Measurements from ENCODE around the gene OR4D2.

Gene OR4D2

DNA sequence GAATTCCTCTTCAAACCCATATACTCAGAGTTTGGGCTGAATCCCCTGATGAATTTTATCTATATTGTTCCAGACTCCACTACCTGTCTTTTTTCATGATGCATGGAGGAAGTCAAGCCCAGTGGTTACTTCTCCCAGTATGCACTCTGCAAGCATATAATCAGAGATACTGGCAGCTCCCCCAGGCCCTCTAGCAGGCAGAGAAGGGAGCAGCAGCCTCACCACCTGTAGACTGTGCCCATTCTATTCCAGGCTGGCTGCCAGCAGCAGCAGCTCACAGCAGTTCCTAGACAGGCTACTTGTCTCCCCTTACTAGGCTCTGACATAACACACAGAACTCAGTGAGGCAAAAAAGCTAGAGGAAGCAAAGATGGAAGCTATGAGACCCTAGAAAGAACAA, 48.9 kb downstream of the OR4D2 start:
- H3K4ac ChIP-seq (ENCODE audit: low read depth, low read length) = no peak overlapping the region
- peaks cover 3 to 7% of the 10 kb centered on the region in 2 experiments for H3K36me3 ChIP-seq (ENCODE audit: control insufficient read depth in 1 of 2, insufficient read depth in 2 of 2, low read length in 2 of 2)
- H3K79me2 ChIP-seq (ENCODE audit: control insufficient read depth, insufficient read depth, low read length, poor library complexity) = peaks cover 2% of the 10 kb centered on the region
- no peak overlapping the region for H2BK120ac ChIP-seq (ENCODE audit: insufficient read depth, low read length, poor library complexity)
- H4K91ac ChIP-seq (ENCODE audit: low read depth, low read length) = no peak overlapping the region
- no peaks in the 10 kb centered on the region for H3K27me3 ChIP-seq (ENCODE audit: insufficient read depth, low read length)
- no peak overlapping the region for H2AFZ ChIP-seq (ENCODE audit: insufficient read depth, low read length, poor library complexity)
- H3K23ac ChIP-seq (ENCODE audit: low read length) = no peak overlapping the region
- H3K18ac ChIP-seq (ENCODE audit: low read length) = no peak overlapping the region
- H3K9me3 ChIP-seq (ENCODE audit: insufficient read depth, low read depth, low read length) = no peaks in the 10 kb centered on the region
- no peak overlapping the region for H2BK12ac ChIP-seq (ENCODE audit: low read length)
- no peak overlapping the region for H3K9ac ChIP-seq (ENCODE audit: low read length)
- H2AK5ac ChIP-seq (ENCODE audit: low read length) = no peak overlapping the region
- H4K8ac ChIP-seq (ENCODE audit: low read depth, low read length) = no peak overlapping the region
- no peak overlapping the region for H4K12ac ChIP-seq (ENCODE audit: low read depth, low read length)
- peaks cover 2% of the 10 kb centered on the region for H3K79me1 ChIP-seq (ENCODE audit: low read length)
- H3K4me3 ChIP-seq (ENCODE audit: low read depth, low read length) = no peak overlapping the region
- H3K4me1 ChIP-seq (ENCODE audit: control insufficient read depth in 1 of 2, insufficient read depth in 2 of 2, low read length in 2 of 2) = peaks cover 2 to 3% of the 10 kb centered on the region in 2 experiments
- H3K4me2 ChIP-seq (ENCODE audit: low read length) = no peak overlapping the region
- H3K14ac ChIP-seq (ENCODE audit: low read length) = no peak overlapping the region
- DNase-seq = no peak
- no peak overlapping the region for H3K27ac ChIP-seq (ENCODE audit: low read depth, low read length)
- H2BK5ac ChIP-seq (ENCODE audit: low read depth, low read length, poor library complexity) = no peak overlapping the region

DNA sequence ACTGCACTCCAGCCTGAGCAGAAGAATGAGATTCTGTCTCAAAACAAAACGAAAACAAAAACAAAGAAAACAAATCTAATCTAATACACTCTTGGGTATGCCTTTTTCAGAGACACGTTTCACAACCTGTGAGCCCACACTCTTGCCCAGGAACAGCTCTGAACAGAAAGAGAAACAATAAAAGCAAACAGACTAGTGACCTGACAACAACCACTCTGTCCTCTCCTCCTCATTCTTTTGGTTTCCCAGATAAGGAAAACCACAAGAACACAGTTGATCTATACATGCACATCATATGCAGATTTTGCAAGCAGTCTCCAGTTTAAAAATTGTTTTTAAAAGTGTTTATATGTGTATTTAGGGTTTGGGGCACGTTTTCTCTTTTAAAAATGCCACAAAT, 51.0 kb downstream of the OR4D2 start:
- Histone ChIP-seq H3K27me3 (ENCODE audit: insufficient read depth, low read length) (no peaks in the 10 kb centered on the region), H3K36me3 (ENCODE audit: control insufficient read depth in 1 of 2, insufficient read depth in 2 of 2, low read length in 2 of 2) (peaks cover 1 to 2% of the 10 kb centered on the region in 2 experiments), H3K27ac (ENCODE audit: low read depth, low read length) (no peak overlapping the region), H3K14ac (ENCODE audit: low read length) (no peak overlapping the region), H3K4me1 (ENCODE audit: control insufficient read depth in 1 of 2, insufficient read depth in 2 of 2, low read length in 2 of 2) (peaks cover 2 to 3% of the 10 kb centered on the region in 2 experiments), H4K12ac (ENCODE audit: low read depth, low read length) (no peak overlapping the region), H3K9ac (ENCODE audit: low read length) (no peak overlapping the region), H3K18ac (ENCODE audit: low read length) (no peak overlapping the region), H2AFZ (ENCODE audit: insufficient read depth, low read length, poor library complexity) (no peak overlapping the region), H3K4me2 (ENCODE audit: low read length) (no peak overlapping the region), H3K9me3 (ENCODE audit: insufficient read depth, low read depth, low read length) (no peaks in the 10 kb centered on the region), H4K91ac (ENCODE audit: low read depth, low read length) (no peak overlapping the region), H2BK12ac (ENCODE audit: low read length) (no peak overlapping the region), H2BK120ac (ENCODE audit: insufficient read depth, low read length, poor library complexity) (no peak overlapping the region), H3K4me3 (ENCODE audit: low read depth, low read length) (no peak overlapping the region), H3K4ac (ENCODE audit: low read depth, low read length) (no peak overlapping the region), H2BK5ac (ENCODE audit: low read depth, low read length, poor library complexity) (no peak overlapping the region), H3K79me1 (ENCODE audit: low read length) (peaks cover 2% of the 10 kb centered on the region), H4K8ac (ENCODE audit: low read depth, low read length) (no peak overlapping the region), H2AK5ac (ENCODE audit: low read length) (no peak overlapping the region), H3K79me2 (ENCODE audit: control insufficient read depth, insufficient read depth, low read length, poor library complexity) (peaks cover 2% of the 10 kb centered on the region), H3K23ac (ENCODE audit: low read length) (no peak overlapping the region)
- DNase-seq = no peak
- WGBS (ENCODE audit: extremely low coverage, insufficient coverage, insufficient read length) = no CpG with 5 or more reads among the region's 3 CpGs

DNA sequence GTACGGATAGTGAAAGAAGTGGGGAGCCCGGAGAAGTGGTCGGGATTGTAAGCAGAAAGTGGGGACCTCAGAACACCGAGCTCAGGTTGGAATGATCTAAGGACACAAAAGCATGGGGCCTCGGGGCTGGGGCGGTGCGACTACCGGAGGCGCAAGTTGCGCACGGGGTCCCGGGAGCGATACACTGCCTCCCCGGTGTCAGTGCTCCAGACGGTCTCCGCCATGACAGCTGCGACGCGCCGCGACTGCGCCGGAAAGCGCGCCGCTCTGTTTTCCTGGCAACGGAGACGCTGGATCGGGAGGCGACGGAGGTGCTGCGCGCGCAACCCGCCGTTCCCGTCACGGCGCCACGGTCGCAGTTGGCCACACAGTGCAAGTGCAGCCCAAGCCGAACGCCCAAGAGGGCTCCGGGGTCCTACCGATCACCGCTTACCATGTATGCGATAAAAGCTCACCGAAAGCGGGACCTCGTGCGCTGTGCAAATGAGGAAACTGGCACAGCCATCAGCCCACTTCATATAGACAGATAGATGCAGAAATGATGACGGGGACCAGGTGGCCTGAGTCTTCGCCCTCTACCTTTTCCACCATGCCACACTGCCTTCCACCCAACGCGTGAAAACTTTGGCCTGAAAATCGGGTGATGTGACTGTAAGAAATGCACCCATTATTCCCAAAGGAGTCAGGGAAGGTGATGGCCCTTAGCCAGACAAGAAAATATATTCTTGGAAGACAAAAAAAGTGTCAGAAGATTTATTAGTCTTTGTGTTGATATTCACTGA, 52.4 kb downstream of the OR4D2 start, which contains the start of gene MKS1:
Gene MKS1, minus strand, starts transcription at position 249 of the 782 bp plus-strand sequence. Its CDS starts 25 bp downstream, at position 224.
- peak within 1 kb of the TSS; percentile 88 for H3K4me3 ChIP-seq (ENCODE audit: low read depth, low read length)
- peak within 1 kb of the TSS; percentile 87 for H3K9ac ChIP-seq (ENCODE audit: low read length)
- no peaks in the 10 kb centered on the region for H3K9me3 ChIP-seq (ENCODE audit: insufficient read depth, low read depth, low read length)
- H3K79me1 ChIP-seq (ENCODE audit: low read length) = peaks cover 2% of the 10 kb centered on the region
- H4K12ac ChIP-seq (ENCODE audit: low read depth, low read length) = peak within 1 kb of the TSS; percentile 72
- peaks cover 2% of the 10 kb centered on the region for H3K79me2 ChIP-seq (ENCODE audit: control insufficient read depth, insufficient read depth, low read length, poor library complexity)
- H3K27me3 ChIP-seq (ENCODE audit: insufficient read depth, low read length) = no peaks in the 10 kb centered on the region
- H4K8ac ChIP-seq (ENCODE audit: low read depth, low read length) = peak within 1 kb of the TSS; percentile 92
- no peak within 1 kb of the TSS for H2BK5ac ChIP-seq (ENCODE audit: low read depth, low read length, poor library complexity)
- no CpG with 5 or more reads among the region's 56 CpGs for WGBS (ENCODE audit: extremely low coverage, insufficient coverage, insufficient read length)
- H3K4ac ChIP-seq (ENCODE audit: low read depth, low read length) = no peak within 1 kb of the TSS
- peak within 1 kb of the TSS; percentile 84 for H3K4me2 ChIP-seq (ENCODE audit: low read length)
- no peak within 1 kb of the TSS for H3K27ac ChIP-seq (ENCODE audit: low read depth, low read length)
- H3K23ac ChIP-seq (ENCODE audit: low read length) = no peak within 1 kb of the TSS
- no peaks in the 10 kb centered on the region for H3K36me3 ChIP-seq (ENCODE audit: control insufficient read depth in 1 of 2, insufficient read depth in 2 of 2, low read length in 2 of 2)
- peak; percentile 97 for DNase-seq
- peaks cover 2 to 3% of the 10 kb centered on the region in 2 experiments for H3K4me1 ChIP-seq (ENCODE audit: control insufficient read depth in 1 of 2, insufficient read depth in 2 of 2, low read length in 2 of 2)
- peak within 1 kb of the TSS; percentile 84 for H2AFZ ChIP-seq (ENCODE audit: insufficient read depth, low read length, poor library complexity)
- H2BK12ac ChIP-seq (ENCODE audit: low read length) = no peak within 1 kb of the TSS
- peak within 1 kb of the TSS; percentile 53 for H3K14ac ChIP-seq (ENCODE audit: low read length)
- H4K91ac ChIP-seq (ENCODE audit: low read depth, low read length) = peak within 1 kb of the TSS; percentile 38
- H2AK5ac ChIP-seq (ENCODE audit: low read length) = no peak within 1 kb of the TSS
- no peak within 1 kb of the TSS for H2BK120ac ChIP-seq (ENCODE audit: insufficient read depth, low read length, poor library complexity)
- peak within 1 kb of the TSS; percentile 51 for H3K18ac ChIP-seq (ENCODE audit: low read length)

DNA sequence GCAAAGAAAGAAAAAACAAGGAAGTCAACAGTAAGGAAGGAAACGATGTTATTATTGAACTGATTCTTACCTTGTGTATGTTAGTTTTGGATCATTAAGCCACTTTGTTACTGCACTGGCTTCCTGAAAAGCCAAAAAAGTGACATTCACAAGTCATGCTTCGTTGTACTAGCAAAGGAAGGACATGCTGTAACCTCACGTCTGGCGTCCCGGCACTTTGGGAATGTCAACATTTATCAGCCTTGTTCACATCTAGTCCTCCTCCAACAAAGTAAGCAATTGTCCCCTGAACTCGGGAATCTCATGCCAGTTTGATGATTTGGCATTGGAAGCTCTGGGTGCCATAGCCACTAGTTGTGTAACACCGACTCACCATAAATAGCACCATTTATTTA, 53.0 kb downstream of the OR4D2 start:
- no peak overlapping the region for H2AK5ac ChIP-seq (ENCODE audit: low read length)
- no peak overlapping the region for H3K18ac ChIP-seq (ENCODE audit: low read length)
- H3K79me2 ChIP-seq (ENCODE audit: control insufficient read depth, insufficient read depth, low read length, poor library complexity) = peaks cover 2% of the 10 kb centered on the region
- no peaks in the 10 kb centered on the region for H3K9me3 ChIP-seq (ENCODE audit: insufficient read depth, low read depth, low read length)
- no peak overlapping the region for H2BK12ac ChIP-seq (ENCODE audit: low read length)
- H2BK5ac ChIP-seq (ENCODE audit: low read depth, low read length, poor library complexity) = no peak overlapping the region
- H4K12ac ChIP-seq (ENCODE audit: low read depth, low read length) = no peak overlapping the region
- no peak overlapping the region for H3K27ac ChIP-seq (ENCODE audit: low read depth, low read length)
- no peak overlapping the region for H3K23ac ChIP-seq (ENCODE audit: low read length)
- H3K4ac ChIP-seq (ENCODE audit: low read depth, low read length) = no peak overlapping the region
- no peaks in the 10 kb centered on the region for H3K36me3 ChIP-seq (ENCODE audit: control insufficient read depth in 1 of 2, insufficient read depth in 2 of 2, low read length in 2 of 2)
- H2AFZ ChIP-seq (ENCODE audit: insufficient read depth, low read length, poor library complexity) = no peak overlapping the region
- H2BK120ac ChIP-seq (ENCODE audit: insufficient read depth, low read length, poor library complexity) = no peak overlapping the region
- H3K79me1 ChIP-seq (ENCODE audit: low read length) = peaks cover 2% of the 10 kb centered on the region
- no peak overlapping the region for H3K4me2 ChIP-seq (ENCODE audit: low read length)
- H3K14ac ChIP-seq (ENCODE audit: low read length) = no peak overlapping the region
- H3K4me1 ChIP-seq (ENCODE audit: control insufficient read depth in 1 of 2, insufficient read depth in 2 of 2, low read length in 2 of 2) = peaks cover 2 to 3% of the 10 kb centered on the region in 2 experiments
- H3K27me3 ChIP-seq (ENCODE audit: insufficient read depth, low read length) = no peaks in the 10 kb centered on the region
- no peak overlapping the region for H4K91ac ChIP-seq (ENCODE audit: low read depth, low read length)
- H3K4me3 ChIP-seq (ENCODE audit: low read depth, low read length) = no peak overlapping the region
- peak in 1 of 2 donors; percentile 1 for DNase-seq
- no CpG with 5 or more reads among the region's 7 CpGs for WGBS (ENCODE audit: extremely low coverage, insufficient coverage, insufficient read length)
- H4K8ac ChIP-seq (ENCODE audit: low read depth, low read length) = peak overlapping the region; percentile 0
- H3K9ac ChIP-seq (ENCODE audit: low read length) = no peak overlapping the region

Measured in trophoblast cell (in vitro differentiated cells and primary cell).